Liver (tissue), 9 donors: Measurements from ENCODE around the gene DENND4A. TPM values are rescaled to one million over a fixed set of nuclear protein-coding genes. Genes with fewer than 3 reads are reported as not detected.

Experiments used
- DNase-seq: peaks from one replicate; pipeline ENCODE4 v3.0.0-alpha.2; 2017; ENCODE audit warnings: low spot score
- H3K27ac ChIP-seq, 2 donors: one replicate each; pipeline ENCODE4 v1.7.0; 2013; ENCODE audit warnings: inconsistent platforms in 2 of 2, low read length in 2 of 2, control low read depth in 1 of 2, low read depth in 1 of 2, mild to moderate bottlenecking in 1 of 2
- H3K27me3 ChIP-seq, 4 donors: one replicate each; pipeline versions ENCODE4 v1.6.1 to v1.7.0; 2013; ENCODE audit warnings: low read length in 3 of 4, inconsistent platforms in 1 of 4, mild to moderate bottlenecking in 1 of 4, moderate library complexity in 1 of 4; ENCODE audit not compliant: control insufficient read depth in 4 of 4, insufficient read depth in 4 of 4
- H3K36me3 ChIP-seq, 4 donors: one replicate each; pipeline versions ENCODE4 v1.6.1 to v1.7.0; 2013; ENCODE audit warnings: low read length in 3 of 4, mild to moderate bottlenecking in 3 of 4, low read depth in 1 of 4, moderate library complexity in 1 of 4; ENCODE audit not compliant: control insufficient read depth in 4 of 4, insufficient read depth in 3 of 4
- H3K4me1 ChIP-seq, 4 donors: one replicate each; pipeline versions ENCODE4 v1.6.1 to v1.7.0; 2013; ENCODE audit warnings: low read length in 3 of 4, mild to moderate bottlenecking in 3 of 4, moderate library complexity in 1 of 4; ENCODE audit not compliant: control insufficient read depth in 4 of 4, insufficient read depth in 4 of 4
- H3K4me3 ChIP-seq, 3 donors: one replicate each; pipeline versions ENCODE4 v1.6.1 to v1.7.0; 2013; ENCODE audit warnings: low read length in 3 of 3, control low read depth in 1 of 3, low read depth in 1 of 3, mild to moderate bottlenecking in 1 of 3
- H3K9ac ChIP-seq, 2 donors: one replicate each; pipeline ENCODE4 v1.7.0; 2013; ENCODE audit warnings: low read length in 2 of 2, mild to moderate bottlenecking in 2 of 2, moderate library complexity in 2 of 2, control low read depth in 1 of 2, low read depth in 1 of 2
- H3K9me3 ChIP-seq, 4 donors: one replicate each; pipeline versions ENCODE4 v1.6.1 to v1.7.0; 2013; ENCODE audit warnings: low read length in 3 of 4; ENCODE audit not compliant: control insufficient read depth in 4 of 4
- FOXA1 ChIP-seq: IDR thresholded peaks from 2 replicates; pipeline ENCODE4 v1.6.1; 2016; ENCODE audit warnings: antibody characterized with exemption
- FOXA2 ChIP-seq: IDR thresholded peaks from 2 replicates; pipeline ENCODE4 v1.6.1; 2016; ENCODE audit warnings: antibody characterized with exemption
- GABPA ChIP-seq, 2 donors: IDR thresholded peaks in 1 of 2; conservative IDR thresholded peaks in 1 of 2; 2 replicates each; pipeline ENCODE4 v1.6.1; 2016; ENCODE audit warnings: antibody characterized with exemption in 2 of 2, mild to moderate bottlenecking in 1 of 2, moderate library complexity in 1 of 2
- HNF4A ChIP-seq, 2 donors: conservative IDR thresholded peaks; 2 replicates each; pipeline ENCODE4 v1.6.1; 2016; ENCODE audit warnings: antibody characterized with exemption in 2 of 2, mild to moderate bottlenecking in 2 of 2
- HNF4G ChIP-seq: IDR thresholded peaks from 2 replicates; pipeline ENCODE4 v1.6.1; 2016; ENCODE audit warnings: antibody characterized with exemption
- JUND ChIP-seq, 2 donors: IDR thresholded peaks; 2 replicates each; pipeline ENCODE4 v1.6.1; 2016; ENCODE audit warnings: antibody characterized with exemption in 2 of 2
- NR2F2 ChIP-seq: IDR thresholded peaks from 2 replicates; pipeline ENCODE4 v1.6.1; 2016; ENCODE audit warnings: antibody characterized with exemption
- RAD21 ChIP-seq, 2 donors: IDR thresholded peaks; 2 replicates each; pipeline ENCODE4 v1.6.1; 2016; ENCODE audit warnings: antibody characterized with exemption in 2 of 2, mild to moderate bottlenecking in 2 of 2
- RXRA ChIP-seq, 2 donors: IDR thresholded peaks; 2 replicates each; pipeline ENCODE4 v1.6.1; 2017 to 2018; ENCODE audit warnings: antibody characterized with exemption in 2 of 2, mild to moderate bottlenecking in 1 of 2
- SP1 ChIP-seq: IDR thresholded peaks from 2 replicates; pipeline ENCODE4 v1.6.1; 2018; ENCODE audit warnings: antibody characterized with exemption, mild to moderate bottlenecking
- YY1 ChIP-seq: IDR thresholded peaks from 2 replicates; pipeline ENCODE4 v1.6.1; 2016; ENCODE audit warnings: antibody characterized with exemption, mild to moderate bottlenecking
- WGBS: extraction: QIAGEN DNeasy Blood & Tissue Kit; methylation state at CpG from one replicate; pipeline ENCODE4 v1.1.7; 2013; 5-methylcytosine and 5-hydroxymethylcytosine counted together
- polyA plus RNA-seq, 2 donors: library from polyadenylated mRNA; stranded (reverse) in 1 of 2; unstranded in 1 of 2; fragments of 200-250 nt in 1 of 2; fragments of >200 nt in 1 of 2; fragmentation: Nextera tagmentation in 1 of 2; extraction: Ambion mirVana in 1 of 2; gene quantifications; one replicate each; pipeline versions ENCODE4 v1.2.1 to v1.2.3, GENCODE V29; 2013 to 2015
- total RNA-seq, 2 donors: library from RNA; depleted of rRNA; stranded (reverse); fragments of >200 nt; gene quantifications; one replicate each; pipeline ENCODE4 v1.2.3, GENCODE V29; 2014
- TF ChIP-seq, protein P1 (sequence below): IDR thresholded peaks from 2 replicates; pipeline ENCODE4 v1.6.1; 2016; ENCODE audit warnings: antibody characterized with exemption
- TF ChIP-seq, protein P2 (sequence below): fragments of 150-350 bp; IDR thresholded peaks from 2 replicates; pipeline ENCODE4 v1.5.1; 2017; ENCODE audit warnings: improper control_type of control experiment, low read depth, low read length; ENCODE audit not compliant: missing input control
- TF ChIP-seq, protein P3 (sequence below): IDR thresholded peaks from 2 replicates; pipeline ENCODE4 v1.6.1; 2016; ENCODE audit warnings: antibody characterized with exemption
- TF ChIP-seq, protein P4 (sequence below): IDR thresholded peaks from 2 replicates; pipeline ENCODE4 v1.6.1; 2016; ENCODE audit warnings: antibody characterized with exemption, mild to moderate bottlenecking
- TF ChIP-seq, protein P5 (sequence below): IDR thresholded peaks from 2 replicates; pipeline ENCODE4 v1.6.1; 2016; ENCODE audit warnings: antibody characterized with exemption
- donor health status: healthy.
- donor health status: healthy.
- donor health status: healthy.
- donor health status: healthy.
- donor health status: healthy.

Gene DENND4A
- total and polyA plus RNA-seq, 4 donors: 5.2 to 75.5 (median 23.9) TPM

DNA sequence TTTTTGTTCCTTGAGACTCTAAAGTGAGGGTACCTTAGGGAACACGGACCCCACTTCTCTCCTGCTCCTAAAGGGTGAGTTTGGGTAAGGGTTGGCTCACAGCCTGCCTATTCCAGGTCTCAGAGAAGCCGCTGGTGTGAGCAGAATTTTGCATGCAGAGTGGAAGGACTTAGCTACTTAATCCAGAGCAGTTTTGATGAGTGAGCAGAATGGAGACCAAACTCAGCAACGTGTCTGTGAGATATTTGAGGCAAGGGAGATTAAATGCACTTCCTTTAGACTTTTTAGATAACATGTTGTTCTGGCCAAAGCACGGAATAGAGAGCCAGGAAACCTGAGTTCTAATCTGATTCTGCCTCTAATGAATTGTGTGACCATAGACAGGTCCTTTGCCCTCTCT, 165.2 kb downstream of the DENND4A start:
- Histone ChIP-seq H3K27ac (no peak overlapping the region), H3K4me3 (no peak overlapping the region), H3K36me3 (peaks cover 0 to 11% (median 6%) of the 10 kb centered on the region in 4 donors), H3K9ac (no peak overlapping the region), H3K27me3 (no peaks in the 10 kb centered on the region), H3K4me1 (peaks cover 0 to under 1% (median 0%) of the 10 kb centered on the region in 4 donors), H3K9me3 (no peaks in the 10 kb centered on the region)
- TF ChIP-seq, protein P1, sequence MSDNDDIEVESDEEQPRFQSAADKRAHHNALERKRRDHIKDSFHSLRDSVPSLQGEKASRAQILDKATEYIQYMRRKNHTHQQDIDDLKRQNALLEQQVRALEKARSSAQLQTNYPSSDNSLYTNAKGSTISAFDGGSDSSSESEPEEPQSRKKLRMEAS: no peak
- TF ChIP-seq SP1 (no peak), GABPA (IDR thresholded peaks at IDR 0.05 in 1 of 2, conservative IDR thresholded peaks at IDR 0.05 in 1 of 2) (no peak), HNF4G (no peak), FOXA2 (no peak), FOXA1 (no peak), JUND (IDR thresholded peaks at IDR 0.05) (no peak)
- DNase-seq: no peak
- 83% methylated on average over 4 of the region's 4 CpGs for WGBS

DNA sequence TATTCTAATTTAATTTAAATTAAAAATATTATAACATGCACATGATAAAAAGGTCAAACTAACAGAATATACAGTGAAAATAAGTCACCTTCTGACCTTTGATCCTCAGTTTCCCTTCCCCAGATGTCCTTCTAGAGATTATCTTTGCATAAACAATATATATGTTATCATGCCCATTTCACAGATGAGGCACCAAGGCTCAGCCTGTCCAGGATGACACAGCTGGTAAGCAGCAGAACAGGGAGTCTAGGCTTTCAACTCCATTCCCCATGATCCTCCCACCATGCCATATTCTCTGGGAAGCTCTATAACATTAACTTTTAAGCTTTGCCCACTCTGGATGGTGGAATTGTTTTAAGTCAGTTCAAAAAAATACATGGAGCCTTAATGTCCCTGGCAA, 169.0 kb downstream of the DENND4A start:
- H3K4me1 ChIP-seq: peaks cover 0 to 3% (median 0%) of the 10 kb centered on the region in 4 donors
- H3K36me3 ChIP-seq: peaks cover 0 to 11% (median 6%) of the 10 kb centered on the region in 4 donors
- H3K9ac ChIP-seq: no peak overlapping the region
- H3K27ac ChIP-seq: no peak overlapping the region
- no peak overlapping the region for H3K4me3 ChIP-seq
- TF ChIP-seq, protein P1: no peak
- H3K27me3 ChIP-seq: no peaks in the 10 kb centered on the region
- DNase-seq: no peak
- no peaks in the 10 kb centered on the region for H3K9me3 ChIP-seq

DNA sequence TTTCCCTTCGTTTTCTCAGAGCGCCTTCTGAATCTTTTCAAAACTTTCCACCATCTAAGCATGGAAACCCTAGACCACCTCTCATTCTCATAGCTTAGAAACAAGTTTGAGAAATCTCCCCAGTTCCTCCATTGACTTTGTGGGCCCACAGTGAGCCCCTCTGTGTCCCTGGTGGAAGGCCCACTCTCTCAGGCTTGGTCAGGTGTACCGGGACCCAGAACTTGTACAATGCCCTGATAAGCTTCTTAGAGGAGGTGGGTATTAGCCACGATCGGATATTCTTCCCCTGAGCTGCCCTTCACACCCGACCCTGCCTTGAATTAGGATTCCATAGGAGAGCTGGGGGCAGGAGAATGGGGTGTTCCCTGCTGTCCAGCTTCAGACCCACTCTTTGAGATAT, 170.5 kb downstream of the DENND4A start, which contains the start of gene SLC24A1:
TSS of gene SLC24A1 (plus strand) at position 301 of the 400 bp plus-strand sequence. CDS start 2,143 bp downstream, outside the sequence.
- H3K9ac ChIP-seq: no peak within 1 kb of the TSS
- 96% methylated on average over 6 of the region's 6 CpGs for WGBS
- H3K9me3 ChIP-seq: no peaks in the 10 kb centered on the region
- no peaks in the 10 kb centered on the region for H3K27me3 ChIP-seq
- peaks cover 0 to 3% (median 0%) of the 10 kb centered on the region in 4 donors for H3K4me1 ChIP-seq
- DNase-seq: no peak
- H3K27ac ChIP-seq: no peak within 1 kb of the TSS
- peaks cover 0 to 11% (median 6%) of the 10 kb centered on the region in 4 donors for H3K36me3 ChIP-seq
- no peak for TF ChIP-seq HNF4G
- no peak for TF ChIP-seq FOXA1
- TF ChIP-seq YY1: no peak
- TF ChIP-seq SP1: no peak
- TF ChIP-seq, protein P2, sequence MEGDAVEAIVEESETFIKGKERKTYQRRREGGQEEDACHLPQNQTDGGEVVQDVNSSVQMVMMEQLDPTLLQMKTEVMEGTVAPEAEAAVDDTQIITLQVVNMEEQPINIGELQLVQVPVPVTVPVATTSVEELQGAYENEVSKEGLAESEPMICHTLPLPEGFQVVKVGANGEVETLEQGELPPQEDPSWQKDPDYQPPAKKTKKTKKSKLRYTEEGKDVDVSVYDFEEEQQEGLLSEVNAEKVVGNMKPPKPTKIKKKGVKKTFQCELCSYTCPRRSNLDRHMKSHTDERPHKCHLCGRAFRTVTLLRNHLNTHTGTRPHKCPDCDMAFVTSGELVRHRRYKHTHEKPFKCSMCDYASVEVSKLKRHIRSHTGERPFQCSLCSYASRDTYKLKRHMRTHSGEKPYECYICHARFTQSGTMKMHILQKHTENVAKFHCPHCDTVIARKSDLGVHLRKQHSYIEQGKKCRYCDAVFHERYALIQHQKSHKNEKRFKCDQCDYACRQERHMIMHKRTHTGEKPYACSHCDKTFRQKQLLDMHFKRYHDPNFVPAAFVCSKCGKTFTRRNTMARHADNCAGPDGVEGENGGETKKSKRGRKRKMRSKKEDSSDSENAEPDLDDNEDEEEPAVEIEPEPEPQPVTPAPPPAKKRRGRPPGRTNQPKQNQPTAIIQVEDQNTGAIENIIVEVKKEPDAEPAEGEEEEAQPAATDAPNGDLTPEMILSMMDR: no peak
- TF ChIP-seq, protein P3, sequence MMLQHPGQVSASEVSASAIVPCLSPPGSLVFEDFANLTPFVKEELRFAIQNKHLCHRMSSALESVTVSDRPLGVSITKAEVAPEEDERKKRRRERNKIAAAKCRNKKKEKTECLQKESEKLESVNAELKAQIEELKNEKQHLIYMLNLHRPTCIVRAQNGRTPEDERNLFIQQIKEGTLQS: no peak
- TF ChIP-seq, protein P4, sequence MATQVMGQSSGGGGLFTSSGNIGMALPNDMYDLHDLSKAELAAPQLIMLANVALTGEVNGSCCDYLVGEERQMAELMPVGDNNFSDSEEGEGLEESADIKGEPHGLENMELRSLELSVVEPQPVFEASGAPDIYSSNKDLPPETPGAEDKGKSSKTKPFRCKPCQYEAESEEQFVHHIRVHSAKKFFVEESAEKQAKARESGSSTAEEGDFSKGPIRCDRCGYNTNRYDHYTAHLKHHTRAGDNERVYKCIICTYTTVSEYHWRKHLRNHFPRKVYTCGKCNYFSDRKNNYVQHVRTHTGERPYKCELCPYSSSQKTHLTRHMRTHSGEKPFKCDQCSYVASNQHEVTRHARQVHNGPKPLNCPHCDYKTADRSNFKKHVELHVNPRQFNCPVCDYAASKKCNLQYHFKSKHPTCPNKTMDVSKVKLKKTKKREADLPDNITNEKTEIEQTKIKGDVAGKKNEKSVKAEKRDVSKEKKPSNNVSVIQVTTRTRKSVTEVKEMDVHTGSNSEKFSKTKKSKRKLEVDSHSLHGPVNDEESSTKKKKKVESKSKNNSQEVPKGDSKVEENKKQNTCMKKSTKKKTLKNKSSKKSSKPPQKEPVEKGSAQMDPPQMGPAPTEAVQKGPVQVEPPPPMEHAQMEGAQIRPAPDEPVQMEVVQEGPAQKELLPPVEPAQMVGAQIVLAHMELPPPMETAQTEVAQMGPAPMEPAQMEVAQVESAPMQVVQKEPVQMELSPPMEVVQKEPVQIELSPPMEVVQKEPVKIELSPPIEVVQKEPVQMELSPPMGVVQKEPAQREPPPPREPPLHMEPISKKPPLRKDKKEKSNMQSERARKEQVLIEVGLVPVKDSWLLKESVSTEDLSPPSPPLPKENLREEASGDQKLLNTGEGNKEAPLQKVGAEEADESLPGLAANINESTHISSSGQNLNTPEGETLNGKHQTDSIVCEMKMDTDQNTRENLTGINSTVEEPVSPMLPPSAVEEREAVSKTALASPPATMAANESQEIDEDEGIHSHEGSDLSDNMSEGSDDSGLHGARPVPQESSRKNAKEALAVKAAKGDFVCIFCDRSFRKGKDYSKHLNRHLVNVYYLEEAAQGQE: no peak
- no peak for TF ChIP-seq NR2F2
- TF ChIP-seq, protein P5, sequence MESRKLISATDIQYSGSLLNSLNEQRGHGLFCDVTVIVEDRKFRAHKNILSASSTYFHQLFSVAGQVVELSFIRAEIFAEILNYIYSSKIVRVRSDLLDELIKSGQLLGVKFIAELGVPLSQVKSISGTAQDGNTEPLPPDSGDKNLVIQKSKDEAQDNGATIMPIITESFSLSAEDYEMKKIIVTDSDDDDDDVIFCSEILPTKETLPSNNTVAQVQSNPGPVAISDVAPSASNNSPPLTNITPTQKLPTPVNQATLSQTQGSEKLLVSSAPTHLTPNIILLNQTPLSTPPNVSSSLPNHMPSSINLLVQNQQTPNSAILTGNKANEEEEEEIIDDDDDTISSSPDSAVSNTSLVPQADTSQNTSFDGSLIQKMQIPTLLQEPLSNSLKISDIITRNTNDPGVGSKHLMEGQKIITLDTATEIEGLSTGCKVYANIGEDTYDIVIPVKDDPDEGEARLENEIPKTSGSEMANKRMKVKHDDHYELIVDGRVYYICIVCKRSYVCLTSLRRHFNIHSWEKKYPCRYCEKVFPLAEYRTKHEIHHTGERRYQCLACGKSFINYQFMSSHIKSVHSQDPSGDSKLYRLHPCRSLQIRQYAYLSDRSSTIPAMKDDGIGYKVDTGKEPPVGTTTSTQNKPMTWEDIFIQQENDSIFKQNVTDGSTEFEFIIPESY: no peak
- TF ChIP-seq RXRA (IDR thresholded peaks at IDR 0.05): no peak
- TF ChIP-seq JUND (IDR thresholded peaks at IDR 0.05): no peak
- no peak for TF ChIP-seq RAD21 (IDR thresholded peaks at IDR 0.05)
- TF ChIP-seq HNF4A (conservative IDR thresholded peaks at IDR 0.05): no peak
- TF ChIP-seq, protein P1: no peak
- H3K4me3 ChIP-seq: no peak within 1 kb of the TSS
